Kidney epithelial cell (primary cell): ENCODE results near the gene SULT1C2. TPM values are rescaled to one million over a fixed set of nuclear protein-coding genes. Genes with fewer than 3 reads are reported as not detected.
"Not testable (repeated sequence)": the region's sequence is repeated elsewhere in the genome, so short reads cannot be mapped to it uniquely, and the experiment has no call there.

ENCODE experiments used
- DNase-seq: peaks from one replicate; pipeline ENCODE4 v3.0.0-alpha.2; 2010; ENCODE audit warnings: low read depth
- H3K27me3 ChIP-seq: 2 replicates; pipeline ENCODE4 v1.6.0; 2011; ENCODE audit warnings: low read length; ENCODE audit not compliant: control insufficient read depth, insufficient read depth
- H3K36me3 ChIP-seq: 2 replicates; pipeline ENCODE4 v1.5.1; 2011; ENCODE audit warnings: low read length; ENCODE audit not compliant: control insufficient read depth, insufficient read depth
- H3K4me3 ChIP-seq: 2 replicates; pipeline ENCODE4 v1.5.1; 2011; ENCODE audit warnings: low read depth, mild to moderate bottlenecking, control low read depth, low read length
- CTCF ChIP-seq: IDR thresholded peaks from 2 replicates; pipeline ENCODE4 v1.5.1; 2011; ENCODE audit warnings: mild to moderate bottlenecking, moderate library complexity, low read length, control low read depth, inconsistent platforms; ENCODE audit not compliant: insufficient read depth, poor library complexity, severe bottlenecking
- total RNA-seq: library from RNA; depleted of rRNA; stranded (reverse); fragments of >200 nt; gene quantifications from 2 replicates; pipeline ENCODE4 v1.2.3, GENCODE V29; 2015

SULT1C2 gene
- total RNA-seq, 1 donor from 2014 or later, result 10.4 TPM

GRCh38 chr2:108279468-108279867 is 9.2 kb upstream of the SULT1C2 start:
- DNase-seq, result no peak
- no peak overlapping the region for H3K4me3 ChIP-seq
- H3K36me3 ChIP-seq, result no peaks in the 10 kb centered on the region
- H3K27me3 ChIP-seq, result no peaks in the 10 kb centered on the region
- no peak for TF ChIP-seq CTCF

GRCh38 chr2:108280466-108280865 is 8.2 kb upstream of the SULT1C2 start:
- H3K36me3 ChIP-seq, result no peaks in the 10 kb centered on the region
- no peaks in the 10 kb centered on the region for H3K27me3 ChIP-seq
- TF ChIP-seq CTCF, result no peak
- no peak for DNase-seq
- H3K4me3 ChIP-seq, result no peak overlapping the region

- not testable (repeated sequence) for DNase-seq, H3K4me3 ChIP-seq, H3K36me3 ChIP-seq, H3K27me3 ChIP-seq
Observed at GRCh38 chr2:108284566-108284965, 4.1 kb upstream of the SULT1C2 start.

GRCh38 chr2:108285616-108286015 is 3.1 kb upstream of the SULT1C2 start:
- Histone ChIP-seq H3K27me3 (no peaks in the 10 kb centered on the region), H3K4me3 (no peak overlapping the region), H3K36me3 (no peaks in the 10 kb centered on the region)
- DNase-seq, result no peak
- no peak for TF ChIP-seq CTCF

GRCh38 chr2:108287169-108287568 is 1.5 kb upstream of the SULT1C2 start:
- H3K36me3 ChIP-seq, result no peaks in the 10 kb centered on the region
- TF ChIP-seq CTCF, result no peak
- DNase-seq, result no peak
- H3K27me3 ChIP-seq, result no peaks in the 10 kb centered on the region
- H3K4me3 ChIP-seq, result no peak overlapping the region

- Histone ChIP-seq H3K36me3 (no peaks in the 10 kb centered on the region), H3K27me3 (no peaks in the 10 kb centered on the region), H3K4me3 (no peak overlapping the region)
- no peak for TF ChIP-seq CTCF
- DNase-seq, result no peak
Observed at GRCh38 chr2:108293850-108294249, 5.2 kb downstream of the SULT1C2 start.
